GM08714 (cell line): Measurements from ENCODE around the gene IQCK.

ENCODE experiments used
- H3K4me3 ChIP-seq: fragments of 200-500 bp; sonication (Bioruptor generic); 2 replicates; pipeline ENCODE4 v1.5.1; 2014; ENCODE audit warnings: mild to moderate bottlenecking, low read length, inconsistent platforms
- ZNF274 ChIP-seq: IDR thresholded peaks from 2 replicates; pipeline ENCODE4 v1.6.1; 2012; ENCODE audit warnings: mild to moderate bottlenecking, low read depth, low read length

Gene IQCK

DNA sequence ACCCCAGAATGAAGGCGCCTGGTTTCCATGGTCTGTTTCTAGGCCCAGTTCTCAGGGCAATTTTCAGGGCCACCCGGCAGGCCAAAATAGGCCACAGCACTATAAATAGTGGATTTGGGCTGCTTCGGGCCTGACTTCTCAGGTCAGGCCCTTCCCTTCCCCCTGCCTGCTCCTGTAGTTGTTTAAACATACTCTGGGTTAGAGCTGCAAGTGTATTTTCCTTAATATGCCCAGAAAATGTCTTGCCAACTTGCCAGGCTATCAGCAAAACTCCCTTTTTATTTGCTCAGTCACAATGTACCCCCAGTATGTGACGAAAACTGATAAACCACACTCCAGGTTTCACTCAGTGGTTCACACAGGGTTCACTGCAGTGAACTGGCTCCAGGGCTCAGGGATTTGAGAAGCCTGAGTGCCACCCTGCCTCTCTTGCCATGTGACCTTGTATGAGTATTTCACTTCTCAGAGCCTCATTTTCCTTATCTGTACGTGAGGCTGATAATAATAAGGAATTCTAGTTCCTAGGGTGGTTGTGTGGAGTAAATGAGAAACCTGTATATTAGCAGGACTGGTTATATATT, 90.1 kb downstream of the IQCK start:
- TF ChIP-seq ZNF274 = no peak
- no peak overlapping the region for H3K4me3 ChIP-seq

GRCh38 chr16:19809121-19809635, 91.1 kb downstream of the IQCK start:
- TF ChIP-seq ZNF274 = no peak
- H3K4me3 ChIP-seq = no peak overlapping the region

DNA sequence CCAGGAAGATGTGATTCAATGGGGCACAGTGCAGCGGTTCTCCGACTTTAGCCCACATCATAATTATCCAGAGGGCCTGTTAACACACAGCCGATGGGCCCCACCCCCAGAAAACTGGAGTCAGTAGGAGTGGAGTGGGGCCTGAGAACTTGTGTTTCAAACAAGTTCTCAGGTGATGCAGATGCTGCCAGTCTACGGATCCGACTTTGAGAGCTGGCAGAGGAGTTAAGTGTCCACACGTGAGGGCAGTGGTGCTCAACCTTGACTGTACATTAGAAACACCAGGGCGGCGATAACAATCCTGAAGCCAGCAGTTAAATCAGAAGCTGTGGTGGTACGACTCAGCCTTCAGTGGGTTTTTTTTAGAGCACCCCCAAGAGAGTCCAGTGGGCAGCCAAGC, 91.6 kb downstream of the IQCK start:
- H3K4me3 ChIP-seq = no peak overlapping the region
- no peak for TF ChIP-seq ZNF274

DNA sequence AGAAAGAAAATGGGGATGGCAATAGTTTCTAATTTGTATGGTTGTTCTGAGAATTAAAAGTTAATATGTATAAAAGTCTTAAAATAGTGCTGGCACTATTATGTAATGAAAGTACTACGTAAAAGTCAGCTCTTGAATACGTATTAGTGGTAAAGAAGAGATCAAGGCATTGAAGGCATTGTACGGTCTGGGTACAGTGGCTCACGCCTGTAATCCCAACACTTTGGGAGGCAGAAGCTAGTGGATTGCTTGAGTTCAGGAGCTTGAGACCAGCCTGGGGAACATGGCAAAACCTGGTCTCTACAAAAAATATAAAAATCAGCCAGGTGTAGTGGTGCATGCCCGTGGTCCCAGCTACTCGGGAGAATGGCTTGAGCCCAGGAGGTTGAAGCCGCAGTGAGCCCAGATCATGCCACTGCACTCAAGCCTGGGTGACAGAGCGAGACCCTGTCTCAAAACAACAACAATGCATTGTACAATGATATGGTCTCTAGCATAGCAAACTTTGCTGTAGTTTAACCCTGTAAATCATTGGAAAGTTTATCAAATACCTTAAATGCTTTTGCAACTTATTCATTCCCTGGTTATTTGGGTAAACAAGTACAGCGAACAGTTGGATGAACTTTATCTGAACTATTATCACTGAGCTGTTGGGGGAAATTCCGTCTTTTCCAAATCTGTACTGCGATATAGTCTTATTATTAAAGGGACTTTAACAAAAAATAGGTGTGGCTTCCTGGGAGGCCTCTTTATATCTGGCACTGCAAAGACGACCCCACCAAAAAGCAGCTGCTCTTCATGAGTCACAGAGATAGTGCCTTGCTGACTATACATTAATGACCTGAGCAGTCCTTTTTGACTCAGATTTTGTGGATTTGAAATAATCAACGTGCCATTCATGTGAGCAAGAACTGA, 93.0 kb downstream of the IQCK start:
- H3K4me3 ChIP-seq = no peak overlapping the region

DNA sequence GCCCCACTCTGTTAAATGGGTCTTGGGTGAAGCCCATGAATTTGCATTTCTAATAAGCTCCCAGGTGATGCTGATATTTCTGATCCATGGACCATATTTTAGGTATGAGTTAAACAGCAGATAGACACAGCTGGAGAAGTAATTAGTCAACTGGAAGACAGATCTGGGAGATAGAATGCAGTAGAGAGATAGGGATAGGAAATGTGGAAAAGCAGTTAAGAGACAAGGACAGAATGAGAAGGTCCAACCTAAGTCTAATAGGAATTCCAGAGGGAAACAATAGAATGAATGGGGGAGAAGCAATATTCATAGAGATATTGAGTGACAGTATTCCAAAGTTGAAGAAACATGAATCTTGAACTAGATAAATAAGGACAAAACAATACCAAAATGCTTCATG, 94.9 kb downstream of the IQCK start:
- no peak for TF ChIP-seq ZNF274

More for the DNA sequence above, 93.0 kb downstream of the IQCK start:
- TF ChIP-seq ZNF274 = no peak

GRCh38 chr16:19815418-19815817, 97.3 kb downstream of the IQCK start:
- TF ChIP-seq ZNF274 = no peak
- H3K4me3 ChIP-seq = no peak overlapping the region

More for the DNA sequence above, 94.9 kb downstream of the IQCK start:
- H3K4me3 ChIP-seq = no peak overlapping the region

- H3K4me3 ChIP-seq = no peak overlapping the region
- TF ChIP-seq ZNF274 = no peak
Observed at GRCh38 chr16:19817122-19817521, 99.1 kb downstream of the IQCK start.

GRCh38 chr16:19817875-19818274, 99.8 kb downstream of the IQCK start:
- no peak for TF ChIP-seq ZNF274
- no peak overlapping the region for H3K4me3 ChIP-seq

DNA sequence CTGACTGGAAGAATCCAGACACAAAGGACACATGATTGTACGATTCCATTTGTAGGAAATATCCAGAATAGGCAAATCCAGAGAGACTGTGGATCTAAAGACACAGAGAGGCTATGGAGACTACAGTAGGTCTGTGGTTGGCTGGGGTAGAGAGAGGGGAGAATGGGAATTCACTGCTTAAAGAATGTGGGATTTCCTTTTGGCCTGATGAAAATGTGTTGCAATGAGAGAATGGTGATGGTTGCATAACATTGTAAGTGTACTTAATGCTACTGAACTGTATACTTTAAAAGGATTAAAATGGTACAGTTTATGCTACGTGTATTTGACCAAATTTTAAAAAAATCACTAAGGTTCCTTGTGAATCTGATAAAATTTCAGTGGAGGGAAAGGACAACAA, 104.5 kb downstream of the IQCK start:
- H3K4me3 ChIP-seq = no peak overlapping the region
- TF ChIP-seq ZNF274 = no peak

GRCh38 chr16:19823322-19823721, 105.3 kb downstream of the IQCK start:
- no peak for TF ChIP-seq ZNF274

DNA sequence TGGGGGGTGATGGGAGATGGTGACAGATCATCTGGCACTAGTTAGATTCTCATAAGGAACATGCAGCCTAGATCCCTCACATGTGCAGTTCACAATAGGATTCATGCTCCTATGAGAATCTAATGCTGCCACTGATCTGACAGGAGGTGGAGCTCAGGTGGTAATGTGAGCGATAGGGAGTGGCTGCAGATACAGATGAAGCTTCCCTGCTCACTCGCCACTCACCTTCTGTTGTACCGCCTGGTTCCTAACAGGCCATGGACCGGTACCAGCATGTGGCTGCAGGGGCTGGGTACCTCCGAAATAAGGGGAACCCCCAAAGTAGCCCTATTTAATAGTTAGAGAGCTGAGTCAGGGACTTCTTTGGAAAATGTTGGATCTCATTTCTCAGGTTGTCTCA, 106.1 kb downstream of the IQCK start:
- no peak overlapping the region for H3K4me3 ChIP-seq
- no peak for TF ChIP-seq ZNF274

More at GRCh38 chr16:19823322-19823721, 105.3 kb downstream of the IQCK start:
- no peak overlapping the region for H3K4me3 ChIP-seq

- TF ChIP-seq ZNF274 = no peak
- no peak overlapping the region for H3K4me3 ChIP-seq
Observed at GRCh38 chr16:19829844-19830692, 112.0 kb downstream of the IQCK start.

DNA sequence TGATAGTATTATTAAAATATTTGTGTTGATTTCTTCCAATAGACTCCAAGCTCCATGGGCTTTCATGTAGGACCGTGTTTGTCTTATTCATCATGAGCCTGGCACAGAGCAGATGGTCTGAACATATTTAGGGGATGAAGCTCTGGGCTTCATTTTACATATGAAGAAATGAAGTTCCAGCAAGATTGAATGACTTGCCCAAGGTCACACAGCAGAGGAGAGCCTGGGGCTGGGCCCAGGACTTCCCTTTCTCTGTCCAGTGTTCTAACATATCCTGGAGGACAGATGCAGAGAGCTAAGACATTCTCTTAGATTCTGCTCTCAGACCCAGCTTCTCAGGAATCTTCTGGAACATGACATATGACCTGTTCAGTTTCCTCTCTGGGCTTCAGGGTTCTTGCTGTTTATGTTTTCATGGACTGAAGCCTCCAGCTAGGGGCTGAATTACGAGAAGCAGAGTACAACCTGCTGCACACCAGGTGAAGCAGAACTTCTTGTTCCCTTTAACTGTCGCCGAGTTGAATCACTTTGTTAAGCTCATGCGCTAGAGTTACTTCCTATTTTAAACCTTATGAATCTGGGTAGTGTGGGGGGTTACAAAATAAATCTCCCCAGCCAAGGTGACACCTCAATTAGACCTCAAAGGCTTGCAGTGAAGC, 113.0 kb downstream of the IQCK start:
- TF ChIP-seq ZNF274 = no peak

DNA sequence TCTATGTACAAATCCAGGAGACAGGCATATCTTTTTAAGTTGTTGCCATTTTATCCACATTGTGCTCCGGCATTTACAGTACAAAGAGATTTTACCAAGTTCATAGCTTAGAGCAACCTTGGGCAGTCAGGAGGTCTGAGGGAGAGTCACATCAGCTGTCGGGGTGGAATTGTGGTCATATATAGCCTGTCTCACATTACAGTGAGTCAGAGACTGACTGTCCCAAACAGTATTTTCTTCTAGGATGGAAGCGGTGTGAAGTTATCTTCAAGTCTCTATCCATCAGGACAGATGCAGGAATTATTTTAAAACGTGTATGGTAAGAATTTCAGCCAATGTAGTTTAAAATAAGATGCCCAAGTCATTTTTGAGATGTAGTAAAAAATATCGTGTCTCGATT, 113.6 kb downstream of the IQCK start:
- TF ChIP-seq ZNF274 = no peak
- no peak overlapping the region for H3K4me3 ChIP-seq

More for the DNA sequence above, 113.0 kb downstream of the IQCK start:
- no peak overlapping the region for H3K4me3 ChIP-seq

DNA sequence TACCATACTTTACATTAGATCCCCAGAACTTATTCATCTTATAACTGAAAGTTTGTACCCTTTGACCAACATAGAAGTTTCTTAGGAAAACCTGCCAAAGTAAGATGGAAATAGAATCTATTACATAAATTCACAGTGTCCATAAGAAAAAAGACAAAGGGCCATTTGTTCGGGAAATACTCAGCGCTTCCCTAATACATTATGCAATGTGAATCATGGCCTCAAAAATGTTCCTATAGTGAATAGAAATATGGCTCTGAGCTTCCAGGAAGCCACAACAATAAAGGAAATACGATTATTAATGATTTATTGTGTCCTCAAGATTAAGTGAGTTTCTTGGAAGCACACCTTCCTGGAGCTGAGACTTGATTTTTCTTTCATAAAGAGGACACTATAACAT, 115.1 kb downstream of the IQCK start:
- no peak overlapping the region for H3K4me3 ChIP-seq
- no peak for TF ChIP-seq ZNF274
